Right atrium auricular region (tissue), 2 donors: ENCODE results near the gene SPTBN4. TPM values are rescaled to one million over a fixed set of nuclear protein-coding genes. Genes with fewer than 3 reads are reported as not detected.

Source experiments
- DNase-seq: peaks from one replicate; pipeline ENCODE4 v3.0.0-alpha.2; 2019; ENCODE audit warnings: low spot score
- H3K27ac ChIP-seq, 2 donors: fragments of 200-600 bp; sonication (generic); 1 replicate in 1 of 2; 2 replicates in 1 of 2; pipeline ENCODE4 v1.5.1; 2016 to 2019
- H3K27me3 ChIP-seq, 2 donors: fragments of 200-600 bp; sonication (generic); one replicate each; pipeline versions ENCODE4 v1.5.1 to v1.6.0; 2017 to 2019
- H3K36me3 ChIP-seq: fragments of 200-600 bp; sonication (generic); one replicate; pipeline ENCODE4 v1.5.1; 2016
- H3K4me1 ChIP-seq, 2 donors: fragments of 200-600 bp; sonication (generic); one replicate each; pipeline versions ENCODE4 v1.5.1 to v1.6.0; 2017 to 2019
- H3K4me3 ChIP-seq, 2 donors: fragments of 200-600 bp; sonication (generic); 1 replicate in 1 of 2; 2 replicates in 1 of 2; pipeline ENCODE4 v1.5.1; 2017 to 2019; ENCODE audit warnings: mild to moderate bottlenecking in 1 of 2, moderate library complexity in 1 of 2
- H3K9me3 ChIP-seq, 2 donors: fragments of 200-600 bp; sonication (generic); one replicate each; pipeline ENCODE4 v1.5.1; 2019
- CTCF ChIP-seq, 2 donors: fragments of 200-600 bp; sonication (generic); IDR thresholded peaks; one replicate each; pipeline ENCODE4 v1.5.1; 2019; ENCODE audit warnings: antibody characterized with exemption in 2 of 2
- total RNA-seq, 2 donors: library from RNA; depleted of rRNA; stranded (reverse); fragments of >200 nt; gene quantifications; one replicate each; pipeline ENCODE4 v1.1.0, GENCODE V29; 2016

SPTBN4 gene
- total RNA-seq, 2 donors from 2014 or later: 5.2 to 5.5 TPM

GRCh38 chr19:40510526-40511115, 43.8 kb downstream of the SPTBN4 start:
- no peak for TF ChIP-seq CTCF (IDR thresholded peaks at IDR 0.05)
- Histone ChIP-seq H3K36me3 (no peaks in the 10 kb centered on the region), H3K4me3 (no peak overlapping the region), H3K27me3 (no peaks in the 10 kb centered on the region), H3K4me1 (peaks cover 0 to 9% of the 10 kb centered on the region in 2 donors), H3K27ac (no peak overlapping the region), H3K9me3 (no peaks in the 10 kb centered on the region)
- DNase-seq: no peak

GRCh38 chr19:40511487-40511886, 44.7 kb downstream of the SPTBN4 start:
- Histone ChIP-seq H3K4me1 (peaks cover 0 to 9% of the 10 kb centered on the region in 2 donors), H3K27me3 (no peaks in the 10 kb centered on the region), H3K27ac (no peak overlapping the region), H3K4me3 (no peak overlapping the region), H3K36me3 (no peaks in the 10 kb centered on the region), H3K9me3 (no peaks in the 10 kb centered on the region)
- no peak for TF ChIP-seq CTCF (IDR thresholded peaks at IDR 0.05)
- no peak for DNase-seq

GRCh38 chr19:40512110-40512472, 45.3 kb downstream of the SPTBN4 start:
- Histone ChIP-seq H3K4me3 (no peak overlapping the region), H3K36me3 (no peaks in the 10 kb centered on the region), H3K27ac (no peak overlapping the region), H3K4me1 (peaks cover 0 to 9% of the 10 kb centered on the region in 2 donors), H3K9me3 (no peaks in the 10 kb centered on the region), H3K27me3 (no peaks in the 10 kb centered on the region)
- TF ChIP-seq CTCF (IDR thresholded peaks at IDR 0.05): no peak
- DNase-seq: no peak

GRCh38 chr19:40512473-40513344, 45.9 kb downstream of the SPTBN4 start:
- no peak for TF ChIP-seq CTCF (IDR thresholded peaks at IDR 0.05)
- Histone ChIP-seq H3K36me3 (no peaks in the 10 kb centered on the region), H3K4me3 (peak overlapping the region in 1 of 2 donors; percentile 17), H3K4me1 (peaks cover 0 to 9% of the 10 kb centered on the region in 2 donors), H3K9me3 (no peaks in the 10 kb centered on the region), H3K27me3 (no peaks in the 10 kb centered on the region), H3K27ac (no peak overlapping the region)
- DNase-seq: no peak

GRCh38 chr19:40513345-40513678, 46.5 kb downstream of the SPTBN4 start:
- Histone ChIP-seq H3K9me3 (no peaks in the 10 kb centered on the region), H3K27ac (no peak overlapping the region), H3K4me3 (no peak overlapping the region), H3K36me3 (no peaks in the 10 kb centered on the region), H3K4me1 (peaks cover 0 to 9% of the 10 kb centered on the region in 2 donors), H3K27me3 (no peaks in the 10 kb centered on the region)
- no peak for DNase-seq
- TF ChIP-seq CTCF (IDR thresholded peaks at IDR 0.05): no peak
